CD14-positive monocyte (primary cell): ENCODE measurements around the gene DCHS1. TPM values are rescaled to one million over a fixed set of nuclear protein-coding genes. Genes with fewer than 3 reads are reported as not detected.

Experiments used
- DNase-seq, 3 donors: peaks; one replicate each; pipeline ENCODE4 v3.0.0-alpha.2; 2011 to 2022
- H2AFZ ChIP-seq: 2 replicates; pipeline ENCODE4 v1.6.0; 2012; ENCODE audit warnings: mild to moderate bottlenecking, low read depth, low read length, inconsistent platforms; ENCODE audit not compliant: insufficient read depth, poor library complexity, severe bottlenecking
- H3K27ac ChIP-seq, 2 donors: 1 replicate in 1 of 2; 2 replicates in 1 of 2; pipeline ENCODE4 v1.5.1; 2012 to 2013; ENCODE audit warnings: low read length in 2 of 2, control low read depth in 1 of 2, inconsistent platforms in 1 of 2, low read depth in 1 of 2, mild to moderate bottlenecking in 1 of 2
- H3K27me3 ChIP-seq, 2 donors: one replicate each; pipeline versions ENCODE4 v1.6.0 to v1.6.1; 2011 to 2013; ENCODE audit warnings: low read length in 2 of 2; ENCODE audit not compliant: control insufficient read depth in 2 of 2, insufficient read depth in 2 of 2
- H3K36me3 ChIP-seq, 2 donors: replicated peaks in 1 of 2; 1 replicate in 1 of 2; 2 replicates in 1 of 2; pipeline versions ENCODE4 v1.5.1 to v1.6.1; 2012 to 2013; ENCODE audit warnings: low read length in 2 of 2, control low read depth in 1 of 2, inconsistent platforms in 1 of 2, mild to moderate bottlenecking in 1 of 2; ENCODE audit not compliant: insufficient read depth in 2 of 2, control insufficient read depth in 1 of 2
- H3K4me1 ChIP-seq, 2 donors: 1 replicate in 1 of 2; 2 replicates in 1 of 2; pipeline versions ENCODE4 v1.5.1 to v1.6.1; 2012 to 2013; ENCODE audit warnings: low read length in 2 of 2, control low read depth in 1 of 2, inconsistent platforms in 1 of 2, mild to moderate bottlenecking in 1 of 2, moderate library complexity in 1 of 2; ENCODE audit not compliant: insufficient read depth in 2 of 2, control insufficient read depth in 1 of 2
- H3K4me2 ChIP-seq: replicated peaks from 2 replicates; pipeline ENCODE3; 2012; ENCODE audit warnings: low read length, moderate library complexity, mild to moderate bottlenecking; ENCODE audit not compliant: poor library complexity, severe bottlenecking; ENCODE audit errors: extremely low read depth
- H3K4me3 ChIP-seq, 3 experiments: fragments of 200-600 bp in 1 of 3; sonication (generic) in 1 of 3; replicated peaks in 1 of 3; 1 replicate in 2 of 3; 2 replicates in 1 of 3; pipeline ENCODE4 v1.5.1; 2011 to 2013; ENCODE audit warnings: low read length in 3 of 3, mild to moderate bottlenecking in 3 of 3, control low read depth in 2 of 3, low read depth in 2 of 3, inconsistent platforms in 1 of 3, moderate library complexity in 1 of 3
- H3K79me2 ChIP-seq: 2 replicates; pipeline ENCODE4 v1.6.0; 2012; ENCODE audit warnings: mild to moderate bottlenecking, control low read depth, inconsistent platforms, low read length, moderate library complexity; ENCODE audit not compliant: insufficient read depth
- H3K9ac ChIP-seq: 2 replicates; pipeline ENCODE4 v1.6.0; 2017; ENCODE audit warnings: low read length, mild to moderate bottlenecking; ENCODE audit not compliant: insufficient read depth, poor library complexity, severe bottlenecking
- H3K9me3 ChIP-seq, 2 donors: replicated peaks in 1 of 2; 1 replicate in 1 of 2; 2 replicates in 1 of 2; pipeline versions ENCODE4 v1.5.1 to v1.6.1; 2012 to 2013; ENCODE audit warnings: low read length in 2 of 2, control low read depth in 1 of 2; ENCODE audit not compliant: control insufficient read depth in 1 of 2, insufficient read depth in 1 of 2
- H4K20me1 ChIP-seq: 2 replicates; pipeline ENCODE4 v1.6.0; 2012; ENCODE audit warnings: mild to moderate bottlenecking, low read length, control low read depth, moderate library complexity; ENCODE audit not compliant: insufficient read depth
- H3K27ac Mint-ChIP-seq, 7 donors: one replicate each; pipeline ENCODE4 v1.8.0; 2020; ENCODE audit warnings: mild to moderate bottlenecking in 7 of 7, mixed read lengths in 7 of 7, moderate library complexity in 6 of 7, inconsistent platforms in 2 of 7
- H3K27me3 Mint-ChIP-seq, 3 donors: one replicate each; pipeline ENCODE4 v1.8.0; 2021 to 2022; ENCODE audit warnings: low read depth in 3 of 3, mild to moderate bottlenecking in 3 of 3, mixed read lengths in 3 of 3, moderate library complexity in 3 of 3, inconsistent platforms in 1 of 3
- H3K36me3 Mint-ChIP-seq, 2 donors: one replicate each; pipeline ENCODE4 v1.8.0; 2020; ENCODE audit warnings: mixed read lengths in 2 of 2, inconsistent platforms in 1 of 2, mild to moderate bottlenecking in 1 of 2
- H3K4me1 Mint-ChIP-seq: one replicate; pipeline ENCODE4 v1.8.0; 2020; ENCODE audit warnings: mild to moderate bottlenecking, mixed read lengths
- H3K4me3 Mint-ChIP-seq, 2 donors: one replicate each; pipeline ENCODE4 v1.8.0; 2020; ENCODE audit warnings: mild to moderate bottlenecking in 2 of 2, mixed read lengths in 2 of 2, moderate library complexity in 1 of 2
- H3K9me3 Mint-ChIP-seq, 7 donors: one replicate each; pipeline ENCODE4 v1.8.0; 2020 to 2022; ENCODE audit warnings: mixed read lengths in 7 of 7, mild to moderate bottlenecking in 6 of 7, moderate library complexity in 6 of 7, inconsistent platforms in 2 of 7
- CTCF ChIP-seq: fragments of 200-600 bp; IDR thresholded peaks from one replicate; pipeline ENCODE4 v1.8.0; 2022; ENCODE audit warnings: antibody characterized with exemption, mild to moderate bottlenecking
- WGBS: methylation state at CpG from one replicate; pipeline ENCODE4 v1.1.5; 2013; ENCODE audit warnings: missing lambda C conversion rate; ENCODE audit not compliant: insufficient coverage; 5-methylcytosine and 5-hydroxymethylcytosine counted together
- intact Hi-C, 2 donors: fragments of 100-400 bp; cut with micrococcal nuclease; formaldehyde crosslinking; loops; one replicate each; pipeline versions ENCODE4 v1.15.0 to v1.15.1; 2023
- polyA plus RNA-seq, 3 donors: library from polyadenylated mRNA; depleted of rRNA in 1 of 3; unstranded in 2 of 3; stranded (reverse) in 1 of 3; fragments of 300-500 nt in 2 of 3; fragments of >200 nt in 1 of 3; fragmentation: Illumina TruSeq in 2 of 3; gene quantifications; 1 replicate in 2 of 3; 2 replicates in 1 of 3; pipeline ENCODE4 v1.2.3, GENCODE V29; 2012 to 2021

Gene DCHS1
- polyA plus RNA-seq, 3 donors = 0.01 to 0.88 (median 0.02) TPM

DNA sequence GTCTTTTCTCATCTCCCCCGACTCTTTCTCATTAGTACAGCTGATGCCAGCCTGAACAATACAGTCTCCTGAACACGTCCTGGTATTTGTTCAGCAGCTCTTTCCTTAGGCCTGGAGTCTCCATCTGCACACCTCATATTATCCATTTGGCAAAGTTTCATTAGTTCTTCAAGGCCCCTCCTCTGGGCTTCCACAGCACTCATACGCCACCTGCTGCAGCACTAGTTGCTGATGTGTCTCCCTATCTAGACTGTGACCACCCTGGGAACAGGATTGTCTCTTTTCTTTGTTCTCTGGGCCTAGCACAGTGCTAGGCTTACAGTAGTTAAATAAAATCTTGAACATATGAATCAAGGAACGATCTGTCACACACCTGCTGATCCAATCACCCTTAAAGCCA is 17.2 kb downstream of the DCHS1 start:
- H3K4me3 Mint-ChIP-seq = no peak overlapping the region
- no peaks in the 10 kb centered on the region for H3K9me3 ChIP-seq
- H4K20me1 ChIP-seq = no peaks in the 10 kb centered on the region
- H3K27me3 ChIP-seq = no peaks in the 10 kb centered on the region
- H3K4me3 ChIP-seq = no peak overlapping the region
- no peak overlapping the region for H3K27ac ChIP-seq
- H3K4me2 ChIP-seq = no peak overlapping the region
- H3K36me3 ChIP-seq = no peaks in the 10 kb centered on the region
- TF ChIP-seq CTCF = no peak
- H3K4me1 Mint-ChIP-seq = no peaks in the 10 kb centered on the region
- H3K4me1 ChIP-seq = peaks cover 37 to 40% of the 10 kb centered on the region in 2 donors
- no peaks in the 10 kb centered on the region for H3K27me3 Mint-ChIP-seq
- intact Hi-C loops = loop anchor here in 1 of 2 donors (5.0 kb wide), 1 partner anchor 36 kb away; the partner anchor contains the start of genes ILK and RRP8
- no peaks in the 10 kb centered on the region for H3K36me3 Mint-ChIP-seq
- no peak overlapping the region for H3K9ac ChIP-seq
- DNase-seq = no peak
- H3K27ac Mint-ChIP-seq = no peak overlapping the region
- H3K79me2 ChIP-seq = no peaks in the 10 kb centered on the region
- H3K9me3 Mint-ChIP-seq = no peaks in the 10 kb centered on the region
- WGBS = 100% methylated on average over 2 of the region's 4 CpGs
- no peak overlapping the region for H2AFZ ChIP-seq

DNA sequence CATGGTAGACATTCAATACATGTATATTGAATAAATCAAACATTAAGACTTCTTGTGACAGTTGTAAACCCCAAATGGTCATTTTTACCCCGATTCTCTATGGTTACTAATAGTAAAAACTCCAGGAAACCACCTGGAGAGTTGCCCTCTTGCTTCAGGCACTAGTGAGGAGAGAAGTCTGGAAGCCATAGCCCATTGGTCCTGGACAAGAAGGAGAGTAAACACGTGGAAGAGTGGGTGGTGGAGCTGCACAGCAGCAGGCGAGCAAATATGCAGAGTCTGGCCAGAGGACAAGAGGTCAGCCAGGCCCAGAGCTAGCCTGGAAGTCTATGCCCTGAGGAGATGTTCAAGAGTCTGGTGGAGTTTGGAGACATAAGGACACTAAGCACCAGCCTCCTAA is 17.7 kb downstream of the DCHS1 start:
- Histone ChIP-seq H3K27ac (no peak overlapping the region), H3K9me3 (no peaks in the 10 kb centered on the region), H4K20me1 (no peaks in the 10 kb centered on the region), H3K4me1 (peaks cover 37 to 40% of the 10 kb centered on the region in 2 donors), H3K79me2 (no peaks in the 10 kb centered on the region), H3K4me2 (no peak overlapping the region), H3K9ac (no peak overlapping the region), H2AFZ (no peak overlapping the region), H3K36me3 (no peaks in the 10 kb centered on the region), H3K4me3 (no peak overlapping the region), H3K27me3 (no peaks in the 10 kb centered on the region)
- TF ChIP-seq CTCF = no peak
- intact Hi-C loops = loop anchor here in 1 of 2 donors (5.0 kb wide), 1 partner anchor 36 kb away; the partner anchor contains the start of genes ILK and RRP8
- H3K4me1 Mint-ChIP-seq = no peaks in the 10 kb centered on the region
- no peaks in the 10 kb centered on the region for H3K27me3 Mint-ChIP-seq
- 100% methylated on average over 2 of the region's 3 CpGs for WGBS
- DNase-seq = no peak
- H3K9me3 Mint-ChIP-seq = no peaks in the 10 kb centered on the region
- H3K36me3 Mint-ChIP-seq = no peaks in the 10 kb centered on the region
- H3K27ac Mint-ChIP-seq = no peak overlapping the region
- no peak overlapping the region for H3K4me3 Mint-ChIP-seq
